Stimulated activated naive CD4-positive, alpha-beta T cell (primary cell): ENCODE data around the gene KRTAP9-3.
"Not testable (repeated sequence)": the region's sequence is repeated elsewhere in the genome, so short reads cannot be mapped to it uniquely, and the experiment has no call there.

Experiments
- DNase-seq, 6 experiments: peaks; one replicate each; lab custom pipeline; 2025; lab: John Stamatoyannopoulos, UW

The KRTAP9-3 gene

DNA sequence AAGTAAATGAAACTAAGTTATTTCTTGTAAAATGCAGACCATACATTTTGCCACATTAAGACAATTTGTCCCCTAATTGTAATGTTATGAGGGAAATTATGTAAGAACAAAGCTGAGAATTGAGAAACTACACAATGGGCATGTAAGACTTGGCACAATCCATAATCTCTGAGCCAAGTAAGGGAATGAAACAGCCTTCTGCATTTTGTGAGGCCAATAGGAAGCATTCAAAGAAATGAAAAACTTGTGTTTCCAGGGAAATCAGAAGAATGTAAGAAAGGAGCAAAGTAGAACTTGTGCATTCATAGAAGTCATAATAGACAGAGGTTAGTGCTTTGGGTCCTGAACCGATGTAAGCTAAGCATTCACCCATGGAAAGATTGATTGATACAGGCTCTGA, 19.0 kb downstream of the KRTAP9-3 start:
- no peak for DNase-seq

- DNase-seq, result no peak
These were observed 22.6 kb downstream of the KRTAP9-3 start for GRCh38 chr17:41254861-41255260.

DNA sequence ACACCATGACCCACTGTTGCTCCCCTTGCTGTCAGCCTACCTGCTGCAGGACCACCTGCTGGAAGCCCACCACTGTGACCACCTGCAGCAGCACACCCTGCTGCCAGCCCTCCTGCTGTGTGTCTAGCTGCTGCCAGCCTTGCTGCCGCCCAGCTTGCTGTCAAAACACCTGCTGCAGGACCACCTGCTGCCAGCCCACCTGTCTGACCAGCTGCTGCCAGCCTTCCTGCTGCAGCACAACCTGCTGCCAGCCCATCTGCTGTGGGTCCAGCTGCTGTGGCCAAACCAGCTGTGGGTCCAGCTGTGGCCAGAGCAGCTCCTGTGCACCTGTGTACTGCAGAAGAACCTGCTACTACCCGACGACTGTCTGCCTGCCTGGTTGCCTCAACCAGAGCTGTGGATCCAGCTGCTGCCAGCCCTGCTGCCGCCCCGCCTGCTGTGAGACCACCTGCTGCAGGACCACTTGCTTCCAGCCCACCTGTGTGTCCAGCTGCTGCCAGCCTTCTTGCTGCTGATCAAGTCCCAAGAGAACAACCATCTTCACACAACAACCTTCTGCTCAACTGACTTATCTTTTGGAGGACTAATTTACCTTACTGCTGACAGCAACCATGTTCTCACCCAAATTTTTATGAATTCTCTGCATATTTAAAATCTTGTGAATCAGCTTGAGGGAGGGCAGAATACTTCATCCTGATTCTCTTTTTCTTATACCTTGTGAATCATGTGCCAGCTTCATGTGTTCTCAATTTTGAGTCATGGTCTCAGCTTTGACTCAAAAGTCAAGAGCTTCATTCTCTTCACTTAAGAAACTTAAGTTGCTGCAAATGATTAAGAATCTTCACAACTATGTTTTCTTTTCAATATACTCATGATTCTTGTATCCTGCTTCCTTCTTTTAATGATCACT, 23.4 kb downstream of the KRTAP9-3 start, which contains the start of gene KRTAP9-9:
TSS of gene KRTAP9-9 (plus strand) at position 4 of the 910 bp plus-strand sequence.
- DNase-seq, result not testable (repeated sequence)

DNA sequence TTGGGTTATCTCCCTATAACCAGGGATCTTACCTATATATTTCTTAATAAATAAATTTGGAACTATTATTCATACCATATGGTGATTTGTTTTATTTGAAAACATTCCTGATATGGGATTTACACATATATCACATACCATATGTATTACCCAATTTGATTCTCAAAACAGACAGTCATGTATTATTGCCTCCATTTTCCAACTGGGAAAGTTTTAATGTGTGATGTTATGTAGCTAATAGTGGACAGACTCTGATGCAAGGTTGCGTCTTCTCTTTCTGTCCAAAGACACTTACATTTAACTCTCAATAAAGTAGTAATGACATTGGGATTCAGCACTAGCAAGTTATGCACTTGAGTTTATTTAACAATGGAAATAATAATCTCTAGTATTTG, 24.0 kb downstream of the KRTAP9-3 start:
- no peak for DNase-seq

- DNase-seq, result no peak
These were observed 26.2 kb downstream of the KRTAP9-3 start for GRCh38 chr17:41258406-41258805.

DNA sequence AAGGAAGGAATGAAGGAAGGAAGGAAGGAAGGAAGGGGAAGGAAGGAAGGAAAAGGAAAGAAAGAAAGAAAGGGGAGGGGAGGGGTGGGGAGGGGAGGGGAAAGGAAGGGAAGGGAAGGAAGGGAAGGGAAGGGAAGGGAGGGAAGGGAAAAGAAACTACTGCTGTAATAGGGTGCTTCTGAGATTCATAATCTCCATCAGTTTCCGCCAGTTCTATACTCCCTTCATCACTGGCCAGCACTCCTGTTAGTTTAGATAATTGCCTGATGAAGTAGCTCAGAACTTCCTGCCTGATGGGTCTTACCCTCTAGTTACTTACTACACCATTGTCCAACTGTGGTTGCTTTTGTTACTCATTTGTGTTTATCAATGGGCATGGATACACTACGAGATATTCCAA, 31.0 kb downstream of the KRTAP9-3 start:
- peak in 1 of 6 experiments; percentile 3 for DNase-seq

DNA sequence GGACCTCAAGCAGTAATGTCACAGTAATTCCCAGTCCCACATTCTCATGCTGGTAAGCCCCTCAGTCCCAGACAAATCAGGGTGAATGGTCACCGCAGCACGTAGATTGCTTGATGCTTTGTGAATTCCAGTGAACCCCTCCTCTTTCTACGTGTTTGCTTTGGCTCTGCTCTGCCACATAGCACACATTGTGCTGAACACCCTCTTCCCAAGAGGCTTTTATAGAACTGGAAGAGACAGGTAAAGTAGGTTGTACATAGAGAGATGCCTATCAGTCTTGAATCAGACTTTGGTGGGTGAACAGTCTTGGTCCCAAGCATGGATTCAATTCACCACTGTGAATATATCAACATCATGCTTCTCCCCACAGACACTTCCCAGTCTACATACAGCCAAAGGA, 32.4 kb downstream of the KRTAP9-3 start:
- DNase-seq, result no peak

DNA sequence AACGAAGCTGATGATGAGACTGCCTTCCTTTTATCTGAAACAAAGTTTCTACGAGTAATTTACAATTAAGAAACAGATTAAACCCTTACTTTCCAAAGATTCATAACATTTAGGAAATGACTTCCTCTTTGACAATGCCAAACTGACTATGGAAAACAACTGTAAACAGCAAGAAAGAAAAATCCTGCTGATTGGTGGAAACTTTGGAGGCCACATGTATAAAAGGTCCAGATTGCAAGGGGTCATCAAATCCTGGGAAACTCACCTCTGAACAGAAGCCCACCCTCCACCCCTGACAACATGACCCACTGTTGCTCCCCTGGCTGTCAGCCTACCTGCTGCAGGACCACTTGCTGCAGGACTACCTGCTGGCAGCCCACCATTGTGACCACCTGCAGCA, 32.8 kb downstream of the KRTAP9-3 start, which contains the start of gene KRTAP9-6:
TSS of gene KRTAP9-6 (plus strand) at position 301 of the 400 bp plus-strand sequence. CDS start at position 301, 0 bp downstream.
- DNase-seq, result no peak

DNA sequence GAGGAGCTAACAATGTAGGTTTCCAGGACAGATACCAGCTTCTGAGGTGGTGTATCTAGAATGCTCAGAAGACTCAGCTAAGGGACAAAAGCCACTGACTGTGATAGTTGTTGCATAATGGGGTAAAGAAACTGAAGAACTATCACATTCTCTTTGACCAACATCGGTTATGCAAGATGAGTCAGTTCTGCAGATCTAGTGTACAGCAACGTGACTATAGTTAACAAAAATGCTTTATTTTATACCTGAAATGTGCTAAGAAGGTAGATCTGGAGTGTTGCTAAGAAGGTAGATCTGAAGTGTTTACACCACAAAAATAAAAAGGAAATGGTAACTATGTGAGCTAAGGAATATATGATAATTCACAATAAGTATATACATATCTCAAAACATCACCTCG, 35.5 kb downstream of the KRTAP9-3 start:
- no peak for DNase-seq

DNA sequence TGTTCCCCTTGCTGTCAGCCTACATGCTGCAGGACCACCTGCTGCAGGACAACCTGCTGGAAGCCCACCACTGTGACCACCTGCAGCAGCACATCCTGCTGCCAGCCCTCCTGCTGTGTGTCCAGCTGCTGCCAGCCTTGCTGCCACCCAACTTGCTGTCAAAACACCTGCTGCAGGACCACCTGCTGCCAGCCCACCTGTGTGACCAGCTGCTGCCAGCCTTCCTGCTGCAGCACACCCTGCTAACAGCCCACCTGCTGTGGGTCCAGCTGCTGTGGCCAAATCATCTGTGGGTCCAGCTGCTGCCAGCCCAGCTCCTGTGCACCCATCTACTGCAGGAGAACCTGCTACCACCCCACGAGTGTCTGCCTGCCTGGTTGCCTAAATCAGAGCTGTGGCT, 39.1 kb downstream of the KRTAP9-3 start:
- DNase-seq, result not testable (repeated sequence)

DNA sequence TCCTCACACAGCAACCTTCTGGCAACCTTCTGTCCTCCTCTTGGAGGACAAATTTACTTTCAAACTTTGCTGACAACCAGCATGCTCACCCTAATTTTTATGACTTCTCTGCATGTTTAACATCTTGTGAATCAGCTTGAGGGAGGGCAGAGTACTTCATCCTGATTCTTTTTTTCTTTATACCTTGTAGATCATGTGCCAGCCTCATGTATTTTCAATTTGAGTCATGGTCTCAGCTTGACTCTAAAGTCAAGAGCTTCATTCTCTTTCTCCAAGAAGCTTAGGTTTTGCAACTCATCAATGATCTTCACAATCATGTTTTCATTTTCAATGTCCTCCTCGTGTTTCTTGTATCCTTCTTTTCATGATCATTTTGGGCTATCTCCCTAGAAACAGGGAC, 39.6 kb downstream of the KRTAP9-3 start:
- no peak for DNase-seq

DNA sequence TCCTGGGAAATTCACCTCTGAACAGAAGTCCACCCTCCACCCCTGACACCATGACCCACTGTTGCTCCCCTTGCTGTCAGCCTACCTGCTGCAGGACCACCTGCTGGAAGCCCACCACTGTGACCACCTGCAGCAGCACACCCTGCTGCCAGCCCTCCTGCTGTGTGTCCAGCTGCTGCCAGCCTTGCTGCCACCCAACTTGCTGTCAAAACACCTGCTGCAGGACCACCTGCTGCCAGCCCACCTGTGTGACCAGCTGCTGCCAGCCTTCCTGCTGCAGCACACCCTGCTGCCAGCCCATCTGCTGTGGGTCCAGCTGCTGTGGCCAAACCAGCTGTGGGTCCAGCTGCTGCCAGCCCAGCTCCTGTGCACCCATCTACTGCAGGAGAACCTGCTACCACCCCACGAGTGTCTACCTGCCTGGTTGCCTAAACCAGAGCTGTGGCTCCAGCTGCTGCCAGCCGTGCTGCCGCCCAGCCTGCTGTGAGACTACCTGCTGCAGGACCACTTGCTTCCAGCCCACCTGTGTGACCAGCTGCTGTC, 43.5 kb downstream of the KRTAP9-3 start, which contains the start of gene KRTAP9-7:
TSS of gene KRTAP9-7 (plus strand) at position 51 of the 543 bp plus-strand sequence. CDS start at position 51, 0 bp downstream.
- not testable (repeated sequence) for DNase-seq

DNA sequence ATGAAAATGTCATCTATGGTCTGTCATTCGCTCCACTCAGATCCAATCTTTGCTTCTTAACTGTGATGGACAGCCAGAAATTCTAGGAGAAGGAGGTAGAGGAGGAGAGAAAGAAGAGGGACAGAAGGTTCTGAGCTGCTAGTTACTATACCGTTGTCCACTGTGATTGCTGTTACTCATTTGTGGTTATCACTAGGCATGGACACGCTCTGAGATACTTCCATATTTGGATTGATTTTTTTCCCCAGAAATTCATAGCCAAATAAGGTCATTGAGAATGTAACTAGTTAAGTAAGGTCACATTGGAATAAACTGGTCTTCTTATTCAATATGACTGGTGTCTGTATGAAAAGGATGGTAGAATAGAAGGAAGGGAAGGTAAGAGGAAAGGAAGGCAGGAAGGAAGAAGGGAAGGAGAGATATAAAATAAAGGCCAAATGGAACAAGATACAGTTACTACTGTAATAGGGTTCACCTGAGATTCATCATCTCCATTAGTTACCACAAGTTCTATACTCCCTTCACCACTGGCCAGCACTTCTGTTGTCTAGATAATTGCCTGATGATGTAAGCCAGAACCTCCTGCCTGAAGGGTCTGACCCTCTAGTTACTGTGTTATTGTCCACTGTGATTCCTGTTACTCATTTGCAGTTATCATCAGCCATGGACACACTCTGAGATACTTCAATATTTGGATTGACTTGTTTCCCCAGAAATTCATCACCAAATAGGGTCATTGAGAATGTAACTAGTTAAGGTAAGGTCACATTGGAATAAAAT, 46.1 kb downstream of the KRTAP9-3 start:
- no peak for DNase-seq
